Measurements from ENCODE around the gene USP30.

Gene USP30

GRCh38 chr12:109116611-109116949, 64.2 kb downstream of the USP30 start:
- DNase-seq (ENCODE audit: extremely low read depth, insufficient read length) = no peak
- H3K27me3 ChIP-seq (replicated peaks; ENCODE audit: control insufficient read depth, insufficient read depth, low read length) = no peaks in the 10 kb centered on the region
- no peaks in the 10 kb centered on the region for H3K36me3 ChIP-seq (ENCODE audit: control insufficient read depth, insufficient read depth, low read length)
- TF ChIP-seq, protein P1, sequence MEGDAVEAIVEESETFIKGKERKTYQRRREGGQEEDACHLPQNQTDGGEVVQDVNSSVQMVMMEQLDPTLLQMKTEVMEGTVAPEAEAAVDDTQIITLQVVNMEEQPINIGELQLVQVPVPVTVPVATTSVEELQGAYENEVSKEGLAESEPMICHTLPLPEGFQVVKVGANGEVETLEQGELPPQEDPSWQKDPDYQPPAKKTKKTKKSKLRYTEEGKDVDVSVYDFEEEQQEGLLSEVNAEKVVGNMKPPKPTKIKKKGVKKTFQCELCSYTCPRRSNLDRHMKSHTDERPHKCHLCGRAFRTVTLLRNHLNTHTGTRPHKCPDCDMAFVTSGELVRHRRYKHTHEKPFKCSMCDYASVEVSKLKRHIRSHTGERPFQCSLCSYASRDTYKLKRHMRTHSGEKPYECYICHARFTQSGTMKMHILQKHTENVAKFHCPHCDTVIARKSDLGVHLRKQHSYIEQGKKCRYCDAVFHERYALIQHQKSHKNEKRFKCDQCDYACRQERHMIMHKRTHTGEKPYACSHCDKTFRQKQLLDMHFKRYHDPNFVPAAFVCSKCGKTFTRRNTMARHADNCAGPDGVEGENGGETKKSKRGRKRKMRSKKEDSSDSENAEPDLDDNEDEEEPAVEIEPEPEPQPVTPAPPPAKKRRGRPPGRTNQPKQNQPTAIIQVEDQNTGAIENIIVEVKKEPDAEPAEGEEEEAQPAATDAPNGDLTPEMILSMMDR (IDR thresholded peaks at IDR 0.05; ENCODE audit: insufficient read depth, low read length, poor library complexity, severe bottlenecking) = no peak
- no peak overlapping the region for H3K4me3 ChIP-seq (replicated peaks; ENCODE audit: low read depth, low read length)

GRCh38 chr12:109120095-109120494, 67.7 kb downstream of the USP30 start:
- H3K4me3 ChIP-seq (replicated peaks; ENCODE audit: low read depth, low read length) = no peak overlapping the region
- no peak for DNase-seq (ENCODE audit: extremely low read depth, insufficient read length)
- no peaks in the 10 kb centered on the region for H3K36me3 ChIP-seq (ENCODE audit: control insufficient read depth, insufficient read depth, low read length)
- H3K27me3 ChIP-seq (replicated peaks; ENCODE audit: control insufficient read depth, insufficient read depth, low read length) = no peaks in the 10 kb centered on the region
- TF ChIP-seq, protein P1 (IDR thresholded peaks at IDR 0.05; ENCODE audit: insufficient read depth, low read length, poor library complexity, severe bottlenecking) = no peak

DNA sequence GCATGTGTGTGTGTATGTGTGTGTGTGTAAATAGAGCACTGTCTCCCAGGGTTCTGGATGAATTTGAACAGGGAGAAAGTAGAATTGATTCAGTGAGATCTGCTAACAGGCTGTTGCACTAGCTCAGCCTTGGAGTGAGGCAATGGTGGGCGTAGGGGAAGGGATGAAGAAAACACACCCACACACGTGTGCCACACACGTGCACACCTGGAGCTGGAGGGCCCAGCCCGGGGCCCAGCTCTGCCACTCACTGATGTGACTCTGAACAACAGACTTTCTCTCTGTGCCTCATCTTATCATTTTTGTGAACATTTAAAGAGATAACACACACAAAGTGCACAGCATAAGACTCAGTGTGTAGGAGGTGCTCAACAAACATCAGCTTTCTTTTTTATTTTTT, 68.2 kb downstream of the USP30 start:
- H3K36me3 ChIP-seq (ENCODE audit: control insufficient read depth, insufficient read depth, low read length) = no peaks in the 10 kb centered on the region
- no peak overlapping the region for H3K4me3 ChIP-seq (replicated peaks; ENCODE audit: low read depth, low read length)
- TF ChIP-seq, protein P1 (IDR thresholded peaks at IDR 0.05; ENCODE audit: insufficient read depth, low read length, poor library complexity, severe bottlenecking) = no peak
- no peaks in the 10 kb centered on the region for H3K27me3 ChIP-seq (replicated peaks; ENCODE audit: control insufficient read depth, insufficient read depth, low read length)
- no peak for DNase-seq (ENCODE audit: extremely low read depth, insufficient read length)

GRCh38 chr12:109121346-109121880, 69.0 kb downstream of the USP30 start:
- no peak for DNase-seq (ENCODE audit: extremely low read depth, insufficient read length)
- Histone ChIP-seq H3K4me3 (replicated peaks; ENCODE audit: low read depth, low read length) (no peak overlapping the region), H3K36me3 (ENCODE audit: control insufficient read depth, insufficient read depth, low read length) (no peaks in the 10 kb centered on the region), H3K27me3 (replicated peaks; ENCODE audit: control insufficient read depth, insufficient read depth, low read length) (no peaks in the 10 kb centered on the region)
- TF ChIP-seq, protein P1 (IDR thresholded peaks at IDR 0.05; ENCODE audit: insufficient read depth, low read length, poor library complexity, severe bottlenecking) = no peak

- TF ChIP-seq, protein P1 (IDR thresholded peaks at IDR 0.05; ENCODE audit: insufficient read depth, low read length, poor library complexity, severe bottlenecking) = no peak
- DNase-seq (ENCODE audit: extremely low read depth, insufficient read length) = no peak
Observed at GRCh38 chr12:109124878-109125648, 72.7 kb downstream of the USP30 start.

More at GRCh38 chr12:109124878-109125648, 72.7 kb downstream of the USP30 start:
- Histone ChIP-seq H3K27me3 (replicated peaks; ENCODE audit: control insufficient read depth, insufficient read depth, low read length) (no peaks in the 10 kb centered on the region), H3K4me3 (replicated peaks; ENCODE audit: low read depth, low read length) (no peak overlapping the region), H3K36me3 (ENCODE audit: control insufficient read depth, insufficient read depth, low read length) (no peaks in the 10 kb centered on the region)
